OCI-LY7 (cell line): ENCODE results near the gene F2R.

Experiments
- EZH2phosphoT487 ChIP-seq: fragments of 200-600 bp; sonication (generic); IDR thresholded peaks from 2 replicates; pipeline ENCODE4 v1.6.1; 2018; ENCODE audit warnings: low read depth, borderline replicate concordance, mild to moderate bottlenecking, mixed run types, antibody characterized with exemption, low read length, moderate library complexity, mixed read lengths
- TF ChIP-seq, protein P1 (sequence below): fragments of 200-600 bp; sonication (generic); conservative IDR thresholded peaks from 2 replicates; pipeline ENCODE4 v1.5.1; 2014; ENCODE audit warnings: mild to moderate bottlenecking, antibody characterized with exemption, low read length, moderate library complexity, mixed read lengths

DNA sequence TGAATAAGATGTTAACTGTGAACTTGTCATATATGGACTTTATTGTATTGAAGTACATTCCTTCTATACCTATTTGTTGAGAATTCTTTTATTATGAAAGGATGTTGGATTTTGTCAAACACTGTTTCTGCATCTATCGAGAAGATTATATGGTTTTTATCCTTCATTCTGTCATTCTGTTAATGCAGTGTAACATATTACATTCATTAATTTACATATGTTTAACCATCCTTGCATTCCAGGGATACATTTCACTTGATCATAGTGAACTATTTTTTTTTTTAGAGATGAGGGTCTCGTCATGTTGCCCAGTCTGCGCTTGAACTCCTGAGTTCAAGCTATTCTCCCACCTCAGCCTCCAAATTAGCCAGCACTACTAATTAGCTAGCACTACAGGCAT is 48.4 kb downstream of the F2R start:
- TF ChIP-seq EZH2phosphoT487, result no peak
- TF ChIP-seq, protein P1, sequence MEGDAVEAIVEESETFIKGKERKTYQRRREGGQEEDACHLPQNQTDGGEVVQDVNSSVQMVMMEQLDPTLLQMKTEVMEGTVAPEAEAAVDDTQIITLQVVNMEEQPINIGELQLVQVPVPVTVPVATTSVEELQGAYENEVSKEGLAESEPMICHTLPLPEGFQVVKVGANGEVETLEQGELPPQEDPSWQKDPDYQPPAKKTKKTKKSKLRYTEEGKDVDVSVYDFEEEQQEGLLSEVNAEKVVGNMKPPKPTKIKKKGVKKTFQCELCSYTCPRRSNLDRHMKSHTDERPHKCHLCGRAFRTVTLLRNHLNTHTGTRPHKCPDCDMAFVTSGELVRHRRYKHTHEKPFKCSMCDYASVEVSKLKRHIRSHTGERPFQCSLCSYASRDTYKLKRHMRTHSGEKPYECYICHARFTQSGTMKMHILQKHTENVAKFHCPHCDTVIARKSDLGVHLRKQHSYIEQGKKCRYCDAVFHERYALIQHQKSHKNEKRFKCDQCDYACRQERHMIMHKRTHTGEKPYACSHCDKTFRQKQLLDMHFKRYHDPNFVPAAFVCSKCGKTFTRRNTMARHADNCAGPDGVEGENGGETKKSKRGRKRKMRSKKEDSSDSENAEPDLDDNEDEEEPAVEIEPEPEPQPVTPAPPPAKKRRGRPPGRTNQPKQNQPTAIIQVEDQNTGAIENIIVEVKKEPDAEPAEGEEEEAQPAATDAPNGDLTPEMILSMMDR, result no peak
